ENCODE results near the gene CTDSPL. TPM values are rescaled to one million over a fixed set of nuclear protein-coding genes. Genes with fewer than 3 reads are reported as not detected.

Gene CTDSPL
- total and polyA plus RNA-seq, 10 of the 15 experiments (the other 5 are each of a cell fraction or from before 2014, with no cell fraction given): 0.05 to 0.51 (median 0.18) TPM; not detected in 6

- in situ Hi-C loops (cut with MboI) (no loop called here), intact Hi-C loops (cut with micrococcal nuclease; ENCODE audit: unreplicated experiment) (no loop called here)
- H3K36me3 ChIP-seq (ENCODE audit: control insufficient read depth in 2 of 2, insufficient read depth in 2 of 2, low read length in 1 of 2): no peaks in the 10 kb centered on the region
- ChIA-PET CTCF (interaction anchor here (1.3 to 2.3 kb wide), 2 partner anchors 22 to 51 kb away, joined by 4 to 12 read pairs; no protein-coding TSS in a partner anchor), RAD21 (ENCODE audit: unreplicated experiment) (interaction anchor here (1.0 to 1.2 kb wide), 2 partner anchors 21 to 80 kb away, joined by 3 read pairs; no protein-coding TSS in a partner anchor), SMC1A (ENCODE audit: uncharacterized antibody, unreplicated experiment) (no interaction called here), POLR2A (no interaction called here)
- no peaks in the 10 kb centered on the region for H3K4me1 ChIP-seq (ENCODE audit: control insufficient read depth, insufficient read depth, low read length)
- H3K27me3 ChIP-seq (replicated peaks in 1 of 2; ENCODE audit: control insufficient read depth in 2 of 2, insufficient read depth in 2 of 2, low read length in 1 of 2): peaks cover 0 to 2% of the 10 kb centered on the region in 2 experiments; a peak in 1 of 4 replicates
- DNase-seq (ENCODE audit: low read depth, low spot score): no peak
- no peak for FAIRE-seq
- no peak overlapping the region for H3K4me3 ChIP-seq
- 56% methylated on average over 8 of the region's 8 CpGs for WGBS (ENCODE audit: insufficient coverage, insufficient replicate concordance, low lambda C conversion rate, missing lambda C conversion rate)
- no peak overlapping the region for H2AFZ ChIP-seq (ENCODE audit: control insufficient read depth, low read depth, low read length)
- no peaks in the 10 kb centered on the region for H3K79me2 ChIP-seq (ENCODE audit: control insufficient read depth, insufficient read depth, low read length)
- no peak overlapping the region for H3K9ac ChIP-seq (ENCODE audit: control insufficient read depth, insufficient read depth, low read length)
- TF ChIP-seq BCLAF1 (IDR thresholded peaks at IDR 0.05) (no peak), GABPA (IDR thresholded peaks at IDR 0.05; ENCODE audit: low read depth) (no peak), ZBTB11 (CRISPR knock-in tag; IDR thresholded peaks at IDR 0.05) (no peak), NKRF (conservative IDR thresholded peaks at IDR 0.05) (no peak), ZBED1 (IDR thresholded peaks at IDR 0.05; ENCODE audit: borderline replicate concordance) (no peak), POLR2AphosphoS2 (IDR thresholded peaks at IDR 0.05; ENCODE audit: low read depth, low read length) (no peak), USF2 (IDR thresholded peaks at IDR 0.05; ENCODE audit: borderline replicate concordance, low read depth, low read length) (no peak), CEBPB (IDR thresholded peaks at IDR 0.05; ENCODE audit: borderline replicate concordance in 1 of 2, low read depth in 2 of 2, low read length in 2 of 2) (no peak), SMAD5 (IDR thresholded peaks at IDR 0.05; ENCODE audit: low read depth) (no peak), TARDBP (IDR thresholded peaks at IDR 0.05; ENCODE audit: borderline replicate concordance) (no peak), NBN (IDR thresholded peaks at IDR 0.05) (no peak), KLF5 (IDR thresholded peaks at IDR 0.05; ENCODE audit: partially characterized antibody) (no peak), FOXM1 (IDR thresholded peaks at IDR 0.05; ENCODE audit: low read depth, low read length) (no peak)
- no peak overlapping the region for H3K4me2 ChIP-seq (ENCODE audit: control insufficient read depth, insufficient read depth)
- H4K20me1 ChIP-seq (ENCODE audit: control insufficient read depth, insufficient read depth): no peaks in the 10 kb centered on the region
- no peak overlapping the region for H3K27ac ChIP-seq (ENCODE audit: control insufficient read depth, insufficient read depth)
- no TSS peak for BruUV-seq (replicated peaks)
- no peak for ATAC-seq
- H3K9me3 ChIP-seq (replicated peaks; ENCODE audit: control insufficient read depth, insufficient read depth, low read length): no peaks in the 10 kb centered on the region
Observed at GRCh38 chr3:37945807-37946530, 84.3 kb downstream of the CTDSPL start.

Data from GM12878 (cell line).